ENCODE results near the gene CPXM2. TPM values are rescaled to one million over a fixed set of nuclear protein-coding genes. Genes with fewer than 3 reads are reported as not detected.

CPXM2 gene
- polyA plus RNA-seq, 1 of the 3 experiments (the other 2 are of a cell fraction): not detected

GRCh38 chr10:123836418-123837145 is 55.0 kb downstream of the CPXM2 start:
- Histone ChIP-seq H3K9me3 (no peaks in the 10 kb centered on the region), H3K79me2 (ENCODE audit: insufficient read depth) (no peaks in the 10 kb centered on the region)
- CTCF ChIA-PET: interaction anchor here (0.6 kb wide), 1 partner anchor 8 kb away, joined by 3 read pairs; no protein-coding TSS in a partner anchor

More at GRCh38 chr10:123836418-123837145, 55.0 kb downstream of the CPXM2 start:
- H3K4me3 ChIP-seq (ENCODE audit: low read depth in 2 of 2, low read length in 1 of 2): no peak overlapping the region
- WGBS (ENCODE audit: low lambda C conversion rate): 40% methylated on average over 5 of the region's 6 CpGs
- DNase-seq: no peak
- no peaks in the 10 kb centered on the region for H3K4me1 ChIP-seq (ENCODE audit: control insufficient read depth in 1 of 2, insufficient read depth in 2 of 2, low read depth in 1 of 2, low read length in 1 of 2)
- no peak overlapping the region for H3K9ac ChIP-seq
- H3K27ac ChIP-seq (ENCODE audit: low read depth in 2 of 2, low read length in 1 of 2): no peak overlapping the region
- no peaks in the 10 kb centered on the region for H3K36me3 ChIP-seq (replicated peaks in 1 of 2; ENCODE audit: control insufficient read depth in 1 of 2, insufficient read depth in 2 of 2, low read length in 1 of 2)
- TF ChIP-seq FOSL2 (IDR thresholded peaks at IDR 0.05; ENCODE audit: borderline replicate concordance, low read depth) (no peak), REST (IDR thresholded peaks at IDR 0.05; ENCODE audit: low read depth, low read length) (no peak), RAD21 (IDR thresholded peaks at IDR 0.05; ENCODE audit: low read length) (no peak), GATA2 (CRISPR knock-in tag; IDR thresholded peaks at IDR 0.05) (no peak), RFX5 (IDR thresholded peaks at IDR 0.05; ENCODE audit: low read length) (no peak), RXRA (IDR thresholded peaks at IDR 0.05; ENCODE audit: borderline replicate concordance, low read depth) (no peak), FOXM1 (IDR thresholded peaks at IDR 0.05; ENCODE audit: low read depth) (no peak), ZBTB33 (IDR thresholded peaks at IDR 0.05; ENCODE audit: borderline replicate concordance, low read depth) (no peak), MXI1 (IDR thresholded peaks at IDR 0.05; ENCODE audit: low read depth, low read length) (no peak), TAF1 (IDR thresholded peaks at IDR 0.05; ENCODE audit: borderline replicate concordance, low read depth, low read length) (no peak), CHD2 (IDR thresholded peaks at IDR 0.05; ENCODE audit: low read length, partially characterized antibody) (no peak), JUND (IDR thresholded peaks at IDR 0.05) (no peak), USF1 (IDR thresholded peaks at IDR 0.05; ENCODE audit: borderline replicate concordance, low read depth) (no peak), RCOR1 (IDR thresholded peaks at IDR 0.05; ENCODE audit: low read length) (no peak), FOXJ3 (CRISPR knock-in tag; IDR thresholded peaks at IDR 0.05) (no peak), TCF12 (IDR thresholded peaks at IDR 0.05) (no peak), MAX (IDR thresholded peaks at IDR 0.05; ENCODE audit: low read depth) (no peak), IRF3 (IDR thresholded peaks at IDR 0.05; ENCODE audit: low read depth, low read length) (no peak)
- H3K9me2 ChIP-seq: no peaks in the 10 kb centered on the region
- H4K20me1 ChIP-seq (ENCODE audit: insufficient read depth): no peaks in the 10 kb centered on the region
- no peak overlapping the region for H2AFZ ChIP-seq (ENCODE audit: low read depth)
- POLR2A ChIA-PET: no interaction called here
- H3K27me3 ChIP-seq (ENCODE audit: insufficient read depth): no peaks in the 10 kb centered on the region
- no peaks in the 10 kb centered on the region for H3F3A ChIP-seq (replicated peaks; ENCODE audit: insufficient read depth)
- H3K4me2 ChIP-seq: no peak overlapping the region

All from SK-N-SH (cell line).